Measurements from ENCODE around the gene JTB. TPM values are rescaled to one million over a fixed set of nuclear protein-coding genes. Genes with fewer than 3 reads are reported as not detected.
"Not testable (repeated sequence)": the region's sequence is repeated elsewhere in the genome, so short reads cannot be mapped to it uniquely, and the experiment has no call there.

JTB gene
- total RNA-seq, 1 donor from 2014 or later = 76.8 TPM

GRCh38 chr1:153984123-153984894 lies 6.8 kb upstream of the JTB start:
- intact Hi-C loops (cut with DNase I) = loop anchor here (10.0 kb wide), 1 partner anchor 470 kb away; no protein-coding TSS in a partner anchor
- DNase-seq (ENCODE audit: missing footprints) = no peak
- ATAC-seq = no peak

GRCh38 chr1:153981735-153982134 lies 4.3 kb upstream of the JTB start:
- not testable (repeated sequence) for DNase-seq (ENCODE audit: missing footprints); ATAC-seq
- intact Hi-C loops (cut with DNase I) = loop anchor here (10.0 kb wide), 1 partner anchor 467 kb away; no protein-coding TSS in a partner anchor

GRCh38 chr1:153979091-153979490 lies 1.6 kb upstream of the JTB start:
- ATAC-seq; intact Hi-C loops (cut with DNase I); DNase-seq (ENCODE audit: missing footprints): not testable (repeated sequence)

- no peak for ATAC-seq
- intact Hi-C loops (cut with DNase I) = no loop called here
- DNase-seq (ENCODE audit: missing footprints) = no peak
These were observed 918 bp upstream of the JTB start for GRCh38 chr1:153978274-153978909.

GRCh38 chr1:153976819-153977249 lies 640 bp downstream of the JTB start:
- intact Hi-C loops (cut with DNase I) = no loop called here
- ATAC-seq (peak; percentile 27), DNase-seq (ENCODE audit: missing footprints) (no peak)

- no peak for DNase-seq (ENCODE audit: missing footprints)
- ATAC-seq = no peak
- intact Hi-C loops (cut with DNase I) = no loop called here
These were observed 3.9 kb downstream of the JTB start for GRCh38 chr1:153973525-153973924.

- intact Hi-C loops (cut with DNase I) = no loop called here
- ATAC-seq (no peak), DNase-seq (ENCODE audit: missing footprints) (no peak)
These were observed 4.4 kb downstream of the JTB start for GRCh38 chr1:153973071-153973470.

GRCh38 chr1:153970346-153970745 lies 7.1 kb downstream of the JTB start:
- no peak for ATAC-seq
- no peak for DNase-seq (ENCODE audit: missing footprints)
- intact Hi-C loops (cut with DNase I) = no loop called here

- DNase-seq (ENCODE audit: missing footprints) (no peak), ATAC-seq (no peak)
- intact Hi-C loops (cut with DNase I) = no loop called here
These were observed 8.5 kb downstream of the JTB start for GRCh38 chr1:153968972-153969371.

- intact Hi-C loops (cut with DNase I) = no loop called here
- DNase-seq (ENCODE audit: missing footprints) = no peak
These were observed 9.1 kb downstream of the JTB start for GRCh38 chr1:153968408-153968807.

GRCh38 chr1:153968000-153968363 lies 9.5 kb downstream of the JTB start:
- ATAC-seq = no peak
- intact Hi-C loops (cut with DNase I) = loop anchor here (1.0 kb wide), 1 partner anchor 41 kb away; no protein-coding TSS in a partner anchor
- no peak for DNase-seq (ENCODE audit: missing footprints)

More at GRCh38 chr1:153968408-153968807, 9.1 kb downstream of the JTB start:
- ATAC-seq = no peak

- peak; percentile 95 for DNase-seq (ENCODE audit: missing footprints)
- ATAC-seq = peak; percentile 88
- intact Hi-C loops (cut with DNase I) = loop anchor here (1.0 kb wide), 1 partner anchor 40 kb away; no protein-coding TSS in a partner anchor
These were observed 10.1 kb downstream of the JTB start, which contains the start of gene CREB3L4 for GRCh38 chr1:153967107-153967999. Gene CREB3L4 (plus strand): TSS chr1:153967902. CDS start chr1:153968526, 624 bp downstream.

- no peak for ATAC-seq
- DNase-seq (ENCODE audit: missing footprints) = peak; percentile 43
- intact Hi-C loops (cut with DNase I) = no loop called here
These were observed 13.6 kb downstream of the JTB start for GRCh38 chr1:153963850-153964331.

- peak; percentile 82 for ATAC-seq
- intact Hi-C loops (cut with DNase I) = no loop called here
- DNase-seq (ENCODE audit: missing footprints) = peak; percentile 99
These were observed 14.2 kb downstream of the JTB start, which contains the start of gene SLC39A1 for GRCh38 chr1:153963030-153963849. Gene SLC39A1 (minus strand): TSS chr1:153963537. CDS start chr1:153962715, 822 bp downstream.

- ATAC-seq = no peak
- peak; percentile 75 for DNase-seq (ENCODE audit: missing footprints)
- intact Hi-C loops (cut with DNase I) = no loop called here
These were observed 15.1 kb downstream of the JTB start for GRCh38 chr1:153962088-153963029.

- no peak for ATAC-seq
- DNase-seq (ENCODE audit: missing footprints) = no peak
- intact Hi-C loops (cut with DNase I) = no loop called here
These were observed 16.1 kb downstream of the JTB start for GRCh38 chr1:153961421-153961820.

- DNase-seq (ENCODE audit: missing footprints) = no peak
- ATAC-seq = no peak
- intact Hi-C loops (cut with DNase I) = no loop called here
These were observed 17.3 kb downstream of the JTB start for GRCh38 chr1:153960206-153960605.

Measured in Right ventricle myocardium inferior (tissue), 1 donor.